Retinal pigment epithelial cell (primary cell): ENCODE results near the gene CEMIP2.

ENCODE experiments used
- DNase-seq: peaks from one replicate; pipeline ENCODE4 v3.0.0-alpha.2; 2010; ENCODE audit warnings: low read depth
- H3K4me3 ChIP-seq: 2 replicates; pipeline ENCODE4 v1.5.1; 2011; ENCODE audit warnings: mild to moderate bottlenecking, low read length, control low read depth, moderate library complexity
- CTCF ChIP-seq: conservative IDR thresholded peaks from 2 replicates; pipeline ENCODE4 v1.5.1; 2011; ENCODE audit warnings: low read depth, low read length, control low read depth, inconsistent platforms

Gene CEMIP2

GRCh38 chr9:71681104-71681707 is 87.1 kb downstream of the CEMIP2 start:
- no peak for DNase-seq
- TF ChIP-seq CTCF, result no peak
- H3K4me3 ChIP-seq, result no peak overlapping the region

GRCh38 chr9:71680189-71680980 is 87.9 kb downstream of the CEMIP2 start:
- no peak overlapping the region for H3K4me3 ChIP-seq
- no peak for DNase-seq
- TF ChIP-seq CTCF, result no peak

GRCh38 chr9:71678999-71679398 is 89.3 kb downstream of the CEMIP2 start:
- TF ChIP-seq CTCF, result no peak
- H3K4me3 ChIP-seq, result no peak overlapping the region
- DNase-seq, result no peak

GRCh38 chr9:71677209-71677608 is 91.1 kb downstream of the CEMIP2 start:
- no peak for DNase-seq
- H3K4me3 ChIP-seq, result no peak overlapping the region
- no peak for TF ChIP-seq CTCF

GRCh38 chr9:71676460-71676859 is 91.9 kb downstream of the CEMIP2 start:
- no peak for TF ChIP-seq CTCF
- DNase-seq, result no peak
- no peak overlapping the region for H3K4me3 ChIP-seq

GRCh38 chr9:71675857-71676165 is 92.5 kb downstream of the CEMIP2 start:
- no peak overlapping the region for H3K4me3 ChIP-seq
- DNase-seq, result no peak
- no peak for TF ChIP-seq CTCF

- DNase-seq, result no peak
- H3K4me3 ChIP-seq, result no peak overlapping the region
Measured at GRCh38 chr9:71675105-71675856, 93.0 kb downstream of the CEMIP2 start.

More at GRCh38 chr9:71675105-71675856, 93.0 kb downstream of the CEMIP2 start:
- TF ChIP-seq CTCF, result no peak
